K562 (cell line): ENCODE results near the gene GLRX3. TPM values are rescaled to one million over a fixed set of nuclear protein-coding genes. Genes with fewer than 3 reads are reported as not detected.

ENCODE experiments used
- ATAC-seq: fragments of 200-7000 bp; cut with Tn5 transposase; 3 replicates; pipeline ENCODE4 v1.9.1; 2020; ENCODE audit warnings: moderate library complexity
- BruUV-seq: library from RNA; stranded (reverse); fragments of 400-500 nt; replicated peaks from 2 replicates; lab custom pipeline; 2021; lab: Mats Ljungman, UMichigan
- CTCF ChIA-PET: fragments of 300-600 bp; formaldehyde crosslinking; extraction: SDS; loops from one replicate; lab custom pipeline; 2021; ENCODE audit warnings: low intra/inter-chr PET ratio; lab: Yijun Ruan, JAX
- POLR2A ChIA-PET: fragments of 300-600, 350-650 bp; sonication (Branson Sonifier 250); formaldehyde crosslinking; extraction: SDS; loops from one replicate; lab custom pipeline; 2021; ENCODE audit warnings: antibody characterized with exemption, inconsistent platforms; lab: Yijun Ruan, JAX
- DNase-seq, 4 experiments: peaks; one replicate each; pipeline versions ENCODE4 v3.0.0 to v3.0.0-alpha.2; 2011 to 2018; ENCODE audit warnings: low spot score in 3 of 4, mixed read lengths in 3 of 4; ENCODE audit errors: extremely low read depth in 1 of 4
- FAIRE-seq: peaks from 2 replicates; lab custom pipeline; 2011; peaks lifted over from hg19 to GRCh38; lab: Jason Lieb, UNC
- H2AFZ ChIP-seq: 2 replicates; pipeline ENCODE4 v1.6.0; 2011; ENCODE audit warnings: low read depth, low read length, control low read depth, inconsistent platforms
- H3K27ac ChIP-seq: fragments of 200-600 bp; 3 replicates; pipeline ENCODE4 v1.8.0; 2011; ENCODE audit warnings: low read depth, mild to moderate bottlenecking, control low read depth, inconsistent platforms, low read length, moderate library complexity, mixed read lengths; ENCODE audit errors: extremely low read depth
- H3K27me3 ChIP-seq, 2 experiments: fragments of 300-600 bp in 1 of 2; 2 replicates in 1 of 2; 3 replicates in 1 of 2; pipeline versions ENCODE4 v1.6.0 to v1.8.0; 2011; ENCODE audit warnings: inconsistent platforms in 2 of 2, low read length in 2 of 2, mild to moderate bottlenecking in 1 of 2, mixed read lengths in 1 of 2, moderate library complexity in 1 of 2; ENCODE audit not compliant: control insufficient read depth in 2 of 2, insufficient read depth in 2 of 2
- H3K36me3 ChIP-seq: fragments of 300-600 bp; 3 replicates; pipeline ENCODE4 v1.8.0; 2011; ENCODE audit warnings: mild to moderate bottlenecking, low read length, inconsistent platforms; ENCODE audit not compliant: control insufficient read depth, insufficient read depth
- H3K4me1 ChIP-seq, 2 experiments: fragments of 200-600 bp in 1 of 2; replicated peaks in 1 of 2; 2 replicates in 1 of 2; 3 replicates in 1 of 2; pipeline versions ENCODE4 v1.5.1 to v1.8.0; 2011; ENCODE audit warnings: inconsistent platforms in 2 of 2, low read length in 2 of 2, mild to moderate bottlenecking in 1 of 2, mixed read lengths in 1 of 2, moderate library complexity in 1 of 2; ENCODE audit not compliant: control insufficient read depth in 2 of 2, insufficient read depth in 2 of 2
- H3K4me2 ChIP-seq: 2 replicates; pipeline ENCODE4 v1.6.1; 2011; ENCODE audit warnings: low read length, control low read depth, inconsistent platforms, mixed read lengths; ENCODE audit not compliant: insufficient read depth
- H3K4me3 ChIP-seq: fragments of 200-600 bp; sonication (generic), shearing (Covaris generic); 2 replicates; pipeline ENCODE4 v1.5.1; 2016; ENCODE audit warnings: control low read depth, inconsistent platforms
- H3K79me2 ChIP-seq: fragments of 200-600 bp; 3 replicates; pipeline ENCODE4 v1.8.0; 2011; ENCODE audit warnings: low read length, inconsistent platforms; ENCODE audit not compliant: control insufficient read depth, insufficient read depth
- H3K9ac ChIP-seq, 2 experiments: 2 replicates each; pipeline versions ENCODE4 v1.6.0 to v1.6.1; 2011; ENCODE audit warnings: low read depth in 2 of 2, low read length in 2 of 2, control low read depth in 1 of 2, inconsistent platforms in 1 of 2, mild to moderate bottlenecking in 1 of 2, mixed read lengths in 1 of 2; ENCODE audit not compliant: insufficient read depth in 1 of 2
- H3K9me1 ChIP-seq: one replicate; pipeline ENCODE4 v1.6.0; 2011; ENCODE audit warnings: inconsistent platforms, mild to moderate bottlenecking, low read length, moderate library complexity; ENCODE audit not compliant: control insufficient read depth, insufficient read depth
- H3K9me3 ChIP-seq: replicated peaks from 2 replicates; pipeline ENCODE4 v1.5.1; 2011; ENCODE audit warnings: low read depth, low read length, inconsistent platforms; ENCODE audit not compliant: control insufficient read depth, insufficient read depth
- H4K20me1 ChIP-seq: replicated peaks from 2 replicates; pipeline ENCODE4 v1.6.1; 2011; ENCODE audit warnings: low read length, inconsistent platforms, mixed read lengths; ENCODE audit not compliant: control insufficient read depth, insufficient read depth
- WGBS: fragments of 100-300 bp; shearing (Covaris generic); methylation state at CpG from one replicate; pipeline ENCODE4 v1.1.6; 2016; ENCODE audit warnings: low coverage, mixed read lengths; ENCODE audit not compliant: insufficient coverage; ENCODE audit errors: missing lambda C conversion rate; 5-methylcytosine and 5-hydroxymethylcytosine counted together
- in situ Hi-C: fragments of 300-500 bp; cut with MboI; formaldehyde crosslinking; loops from 4 replicates; pipeline ENCODE4 v1.15.0; 2018; ENCODE audit warnings: inconsistent platforms, mixed read lengths
- intact Hi-C: fragments of 100-400 bp; cut with micrococcal nuclease; formaldehyde crosslinking; loops from 2 replicates; pipeline ENCODE4 v1.14.2; 2022
- polyA plus RNA-seq, 8 experiments: library from polyadenylated mRNA; depleted of rRNA in 4 of 8; stranded (reverse) in 5 of 8; unstranded in 3 of 8; fragments of >200 nt; fragmentation: Nextera tagmentation in 2 of 8; fragmentation: Illumina TruSeq in 1 of 8; extraction: Ambion mirVana in 2 of 8; extraction: Trizol in 1 of 8; gene quantifications; 2 replicates each; pipeline versions ENCODE4 v1.2.1 to v1.2.3, GENCODE V29; 2011 to 2014; ENCODE audit warnings: inconsistent platforms in 1 of 8, missing spikeins in 1 of 8
- total RNA-seq, 7 experiments: library from RNA; depleted of rRNA in 6 of 7; stranded (reverse); fragments of >200 nt in 6 of 7; fragmentation: Illumina TruSeq in 2 of 7; extraction: Trizol in 2 of 7; gene quantifications; 2 replicates each; pipeline versions ENCODE4 v1.2.1 to v1.2.3, GENCODE V29; 2011 to 2021; ENCODE audit warnings: low replicate concordance in 1 of 7
- TF ChIP-seq, protein P1 (sequence below): sonication (generic); formaldehyde crosslinking; IDR thresholded peaks from 2 replicates; pipeline ENCODE4 v1.8.0; 2022; ENCODE audit warnings: mild to moderate bottlenecking, missing genetic modification reagents

The GLRX3 gene
- total and polyA plus RNA-seq, 9 of the 15 experiments (the other 6 are each of a cell fraction or from before 2014, with no cell fraction given), result 115 to 190 (median 169) TPM

DNA sequence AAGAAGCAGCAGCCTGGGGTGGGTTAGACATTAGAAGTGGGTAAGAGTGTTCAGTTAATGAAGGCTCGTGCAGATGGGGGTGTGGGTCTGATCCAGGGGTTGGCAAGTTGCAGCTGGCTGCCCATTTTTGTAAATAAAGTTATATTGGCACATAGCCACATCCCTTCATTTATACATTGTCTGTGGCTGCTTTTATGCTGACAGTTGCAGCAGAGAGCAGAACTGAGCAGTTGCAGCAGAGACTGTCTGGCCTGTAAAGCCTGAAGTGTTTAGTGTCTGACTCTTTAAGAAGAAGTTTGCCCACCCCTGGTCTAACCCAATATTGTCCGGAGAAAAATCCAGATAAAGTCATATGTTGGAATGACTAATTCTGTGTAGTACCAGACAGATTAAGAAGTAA is 38.1 kb downstream of the GLRX3 start:
- BruUV-seq, result no TSS peak
- in situ Hi-C loops, result no loop called here
- H3K9ac ChIP-seq, result no peak overlapping the region

More for the DNA sequence above, 38.1 kb downstream of the GLRX3 start:
- CTCF ChIA-PET, result no interaction called here
- no peak for FAIRE-seq
- H3K79me2 ChIP-seq, result no peaks in the 10 kb centered on the region; the same call in 2 of the 3 replicates
- TF ChIP-seq, protein P1, sequence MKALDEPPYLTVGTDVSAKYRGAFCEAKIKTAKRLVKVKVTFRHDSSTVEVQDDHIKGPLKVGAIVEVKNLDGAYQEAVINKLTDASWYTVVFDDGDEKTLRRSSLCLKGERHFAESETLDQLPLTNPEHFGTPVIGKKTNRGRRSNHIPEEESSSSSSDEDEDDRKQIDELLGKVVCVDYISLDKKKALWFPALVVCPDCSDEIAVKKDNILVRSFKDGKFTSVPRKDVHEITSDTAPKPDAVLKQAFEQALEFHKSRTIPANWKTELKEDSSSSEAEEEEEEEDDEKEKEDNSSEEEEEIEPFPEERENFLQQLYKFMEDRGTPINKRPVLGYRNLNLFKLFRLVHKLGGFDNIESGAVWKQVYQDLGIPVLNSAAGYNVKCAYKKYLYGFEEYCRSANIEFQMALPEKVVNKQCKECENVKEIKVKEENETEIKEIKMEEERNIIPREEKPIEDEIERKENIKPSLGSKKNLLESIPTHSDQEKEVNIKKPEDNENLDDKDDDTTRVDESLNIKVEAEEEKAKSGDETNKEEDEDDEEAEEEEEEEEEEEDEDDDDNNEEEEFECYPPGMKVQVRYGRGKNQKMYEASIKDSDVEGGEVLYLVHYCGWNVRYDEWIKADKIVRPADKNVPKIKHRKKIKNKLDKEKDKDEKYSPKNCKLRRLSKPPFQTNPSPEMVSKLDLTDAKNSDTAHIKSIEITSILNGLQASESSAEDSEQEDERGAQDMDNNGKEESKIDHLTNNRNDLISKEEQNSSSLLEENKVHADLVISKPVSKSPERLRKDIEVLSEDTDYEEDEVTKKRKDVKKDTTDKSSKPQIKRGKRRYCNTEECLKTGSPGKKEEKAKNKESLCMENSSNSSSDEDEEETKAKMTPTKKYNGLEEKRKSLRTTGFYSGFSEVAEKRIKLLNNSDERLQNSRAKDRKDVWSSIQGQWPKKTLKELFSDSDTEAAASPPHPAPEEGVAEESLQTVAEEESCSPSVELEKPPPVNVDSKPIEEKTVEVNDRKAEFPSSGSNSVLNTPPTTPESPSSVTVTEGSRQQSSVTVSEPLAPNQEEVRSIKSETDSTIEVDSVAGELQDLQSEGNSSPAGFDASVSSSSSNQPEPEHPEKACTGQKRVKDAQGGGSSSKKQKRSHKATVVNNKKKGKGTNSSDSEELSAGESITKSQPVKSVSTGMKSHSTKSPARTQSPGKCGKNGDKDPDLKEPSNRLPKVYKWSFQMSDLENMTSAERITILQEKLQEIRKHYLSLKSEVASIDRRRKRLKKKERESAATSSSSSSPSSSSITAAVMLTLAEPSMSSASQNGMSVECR (CRISPR knock-in tag), result no peak
- TF ChIP-seq, all 486 proteins: peak for 0
- 50% methylated on average over 2 of the region's 2 CpGs for WGBS
- Histone ChIP-seq H3K27me3 (no peaks in the 10 kb centered on the region), H3K9me1 (no peaks in the 10 kb centered on the region), H4K20me1 (no peaks in the 10 kb centered on the region; the same call in 1 of the 2 replicates), H3K4me3 (no peak overlapping the region), H3K9me3 (no peaks in the 10 kb centered on the region), H3K36me3 (peaks cover 76% of the 10 kb centered on the region; the same call in 2 of the 3 replicates), H3K4me2 (no peak overlapping the region), H2AFZ (no peak overlapping the region), H3K27ac (no peak overlapping the region), H3K4me1 (no peaks in the 10 kb centered on the region)
- POLR2A ChIA-PET, result interaction anchor here (0.6 kb wide), 1 partner anchor 155 kb away, joined by 5 read pairs; no protein-coding TSS in a partner anchor
- ATAC-seq (no peak), DNase-seq (no peak)
- intact Hi-C loops, result loop anchor here (10.0 kb wide), 1 partner anchor 70 kb away; no protein-coding TSS in a partner anchor
